Measurements from ENCODE around the gene GPR26. TPM values are rescaled to one million over a fixed set of nuclear protein-coding genes. Genes with fewer than 3 reads are reported as not detected.

Gene GPR26
- total and polyA plus RNA-seq, 2 experiments from 2014 or later = not detected

DNA sequence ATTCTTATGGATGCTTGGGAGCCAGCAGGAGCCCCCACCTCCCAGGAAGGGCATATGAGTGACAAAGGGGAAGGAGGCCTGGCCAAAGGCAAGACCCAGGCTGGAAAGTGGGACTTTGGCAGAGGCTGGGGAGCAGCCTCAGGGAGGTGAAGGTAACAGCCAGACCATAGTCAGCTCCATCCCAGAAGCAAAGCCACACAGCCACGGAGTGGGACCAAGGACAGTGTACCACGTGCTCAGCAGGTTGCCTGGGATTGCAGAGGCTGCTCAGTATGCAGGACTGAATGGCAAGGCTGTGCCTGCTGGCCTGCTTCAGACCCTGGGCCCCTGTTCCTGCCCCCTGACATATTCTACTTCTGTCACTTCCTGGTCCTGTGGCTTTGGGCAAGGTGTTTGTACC is 17.6 kb upstream of the GPR26 start:
- H3K27ac ChIP-seq = no peak overlapping the region
- no peaks in the 10 kb centered on the region for H3K9me3 ChIP-seq (ENCODE audit: low read depth)
- no peak for TF ChIP-seq EZH2 (IDR thresholded peaks at IDR 0.05; ENCODE audit: insufficient read depth, poor library complexity, severe bottlenecking)
- no peak for TF ChIP-seq EZH2phosphoT487 (IDR thresholded peaks at IDR 0.05; ENCODE audit: insufficient read depth, low read depth)
- no peak for DNase-seq
- no peak overlapping the region for H2AFZ ChIP-seq
- H4K20me1 ChIP-seq (ENCODE audit: insufficient read depth) = no peaks in the 10 kb centered on the region
- in situ Hi-C loops (cut with MboI) = no loop called here
- H3K9ac ChIP-seq = no peak overlapping the region
- H3F3A ChIP-seq (ENCODE audit: insufficient read depth) = no peaks in the 10 kb centered on the region
- no peak overlapping the region for H3K4me2 ChIP-seq (ENCODE audit: unreplicated experiment)
- 10 to 19% methylated on average over 2 of the region's 2 CpGs for WGBS, 2 experiments (ENCODE audit: low coverage in 1 of 2, low lambda C conversion rate in 2 of 2, missing lambda C conversion rate in 2 of 2)
- H3K27me3 ChIP-seq (replicated peaks; ENCODE audit: insufficient read depth) = peaks cover 8% of the 10 kb centered on the region; the same call in 1 of the 2 replicates
- H3K79me2 ChIP-seq (ENCODE audit: insufficient read depth) = no peaks in the 10 kb centered on the region
- no peaks in the 10 kb centered on the region for H3K36me3 ChIP-seq (ENCODE audit: low read depth)
- no peak overlapping the region for H3K4me3 ChIP-seq
- H3K4me1 ChIP-seq (ENCODE audit: insufficient read depth) = no peaks in the 10 kb centered on the region
- H3K9me2 ChIP-seq (ENCODE audit: insufficient read depth) = no peaks in the 10 kb centered on the region

DNA sequence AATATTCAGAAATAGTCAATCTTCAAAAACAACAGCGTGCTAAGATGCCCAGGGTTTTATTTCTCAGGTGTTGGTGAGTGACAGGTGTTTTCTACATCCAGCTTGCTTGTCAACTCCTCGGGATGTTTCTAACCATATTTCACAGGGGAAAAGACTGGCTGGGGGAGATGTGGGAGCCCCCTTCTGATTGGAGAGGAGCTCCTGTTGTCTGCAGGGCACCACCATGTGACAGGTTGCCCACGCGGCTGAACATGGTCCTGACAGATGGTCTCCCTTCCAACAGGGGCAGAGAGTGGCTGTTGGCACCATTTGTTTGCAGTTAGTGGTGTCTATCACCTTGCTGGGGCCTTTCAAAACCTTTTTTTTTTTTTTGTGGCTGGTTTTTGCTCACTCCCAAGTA is 16.5 kb upstream of the GPR26 start:
- H3K9me3 ChIP-seq (ENCODE audit: low read depth) = no peaks in the 10 kb centered on the region
- no peak overlapping the region for H3K4me3 ChIP-seq
- no peak for TF ChIP-seq EZH2phosphoT487 (IDR thresholded peaks at IDR 0.05; ENCODE audit: insufficient read depth, low read depth)
- TF ChIP-seq EZH2 (IDR thresholded peaks at IDR 0.05; ENCODE audit: insufficient read depth, poor library complexity, severe bottlenecking) = no peak
- H3K27ac ChIP-seq = no peak overlapping the region
- no peak for DNase-seq
- no peak overlapping the region for H3K4me2 ChIP-seq (ENCODE audit: unreplicated experiment)
- no peaks in the 10 kb centered on the region for H3F3A ChIP-seq (ENCODE audit: insufficient read depth)
- in situ Hi-C loops (cut with MboI) = no loop called here
- no peaks in the 10 kb centered on the region for H3K79me2 ChIP-seq (ENCODE audit: insufficient read depth)
- no peaks in the 10 kb centered on the region for H3K9me2 ChIP-seq (ENCODE audit: insufficient read depth)
- H3K9ac ChIP-seq = no peak overlapping the region
- no peaks in the 10 kb centered on the region for H3K36me3 ChIP-seq (ENCODE audit: low read depth)
- H3K4me1 ChIP-seq (ENCODE audit: insufficient read depth) = no peaks in the 10 kb centered on the region
- H3K27me3 ChIP-seq (replicated peaks; ENCODE audit: insufficient read depth) = peaks cover 8% of the 10 kb centered on the region; the same call in 1 of the 2 replicates
- H2AFZ ChIP-seq = no peak overlapping the region
- 30 to 34% methylated on average over 4 of the region's 4 CpGs for WGBS, 2 experiments (ENCODE audit: low coverage in 1 of 2, low lambda C conversion rate in 2 of 2, missing lambda C conversion rate in 2 of 2)
- H4K20me1 ChIP-seq (ENCODE audit: insufficient read depth) = no peaks in the 10 kb centered on the region

DNA sequence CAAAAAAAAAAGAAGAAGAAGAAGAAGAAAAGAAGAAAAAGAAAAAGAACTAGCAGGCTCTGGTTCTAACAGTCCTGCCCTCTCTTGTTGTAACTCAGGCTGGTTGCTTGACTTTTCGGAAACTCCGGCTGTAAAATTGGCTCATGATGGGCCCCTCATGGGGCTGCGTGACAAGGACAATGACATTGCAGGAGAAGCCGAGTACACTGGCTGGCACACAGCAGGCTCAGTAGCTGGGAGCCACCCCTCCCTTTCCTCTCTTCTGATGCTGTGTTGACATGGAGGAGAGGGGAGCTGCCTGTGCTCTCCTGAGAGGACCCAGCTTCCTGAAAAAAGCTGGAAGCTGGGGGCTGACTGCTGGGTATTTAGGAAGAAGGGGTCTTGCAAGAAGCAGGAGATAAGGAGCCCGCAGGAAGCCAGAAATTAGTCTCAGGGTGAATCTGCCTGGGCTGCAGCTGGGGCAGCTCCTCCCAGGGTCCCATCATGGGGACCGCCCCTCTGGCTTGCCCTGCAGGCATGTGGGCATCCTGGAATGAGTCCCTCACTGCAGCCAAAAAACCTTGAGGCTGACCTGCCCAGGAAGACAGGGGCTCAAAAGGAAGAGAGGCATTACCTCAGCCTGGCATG is 14.6 kb upstream of the GPR26 start:
- 50 to 53% methylated on average over 6 of the region's 6 CpGs for WGBS, 2 experiments (ENCODE audit: low coverage in 1 of 2, low lambda C conversion rate in 2 of 2, missing lambda C conversion rate in 2 of 2)
- H4K20me1 ChIP-seq (ENCODE audit: insufficient read depth) = no peaks in the 10 kb centered on the region
- no peaks in the 10 kb centered on the region for H3K79me2 ChIP-seq (ENCODE audit: insufficient read depth)
- H3K4me3 ChIP-seq = no peak overlapping the region
- no peaks in the 10 kb centered on the region for H3K9me3 ChIP-seq (ENCODE audit: low read depth)
- H3F3A ChIP-seq (ENCODE audit: insufficient read depth) = no peaks in the 10 kb centered on the region
- no peak overlapping the region for H3K9ac ChIP-seq
- no peak overlapping the region for H2AFZ ChIP-seq
- in situ Hi-C loops (cut with MboI) = no loop called here
- DNase-seq = no peak
- no peaks in the 10 kb centered on the region for H3K36me3 ChIP-seq (ENCODE audit: low read depth)
- H3K4me1 ChIP-seq (ENCODE audit: insufficient read depth) = no peaks in the 10 kb centered on the region
- TF ChIP-seq EZH2 (IDR thresholded peaks at IDR 0.05; ENCODE audit: insufficient read depth, poor library complexity, severe bottlenecking) (no peak), EZH2phosphoT487 (IDR thresholded peaks at IDR 0.05; ENCODE audit: insufficient read depth, low read depth) (no peak)
- no peaks in the 10 kb centered on the region for H3K9me2 ChIP-seq (ENCODE audit: insufficient read depth)
- no peak overlapping the region for H3K27ac ChIP-seq
- H3K27me3 ChIP-seq (replicated peaks; ENCODE audit: insufficient read depth) = peaks cover 2% of the 10 kb centered on the region; the same call in 1 of the 2 replicates
- H3K4me2 ChIP-seq (ENCODE audit: unreplicated experiment) = no peak overlapping the region

DNA sequence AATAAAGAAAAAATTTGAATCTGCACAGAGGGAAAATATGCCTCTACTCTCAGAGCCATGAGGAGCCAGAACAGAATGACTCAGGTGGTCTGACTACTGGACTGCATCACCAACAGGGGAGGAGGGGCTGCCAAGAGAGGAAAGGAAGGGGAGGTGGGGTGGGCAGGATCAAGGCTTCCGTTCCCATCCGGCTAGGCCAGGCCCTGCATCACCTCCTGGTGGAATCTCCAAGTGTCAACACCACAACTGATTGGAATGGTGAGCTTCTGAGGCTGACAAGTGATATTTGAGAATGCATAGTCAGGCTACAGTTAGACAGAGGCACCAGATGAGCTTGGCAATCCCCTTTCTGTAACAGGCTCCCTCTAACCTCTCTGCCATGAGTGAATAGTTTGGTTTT is 10.4 kb upstream of the GPR26 start:
- TF ChIP-seq EZH2 (IDR thresholded peaks at IDR 0.05; ENCODE audit: insufficient read depth, poor library complexity, severe bottlenecking) = no peak
- no peak for TF ChIP-seq EZH2phosphoT487 (IDR thresholded peaks at IDR 0.05; ENCODE audit: insufficient read depth, low read depth)
- Histone ChIP-seq H3K9ac (no peak overlapping the region), H3K79me2 (ENCODE audit: insufficient read depth) (no peaks in the 10 kb centered on the region), H3K36me3 (ENCODE audit: low read depth) (no peaks in the 10 kb centered on the region), H4K20me1 (ENCODE audit: insufficient read depth) (no peaks in the 10 kb centered on the region), H2AFZ (no peak overlapping the region), H3K9me3 (ENCODE audit: low read depth) (no peaks in the 10 kb centered on the region), H3K4me2 (ENCODE audit: unreplicated experiment) (no peak overlapping the region), H3K4me3 (no peak overlapping the region), H3K9me2 (ENCODE audit: insufficient read depth) (no peaks in the 10 kb centered on the region), H3K27ac (no peak overlapping the region), H3F3A (ENCODE audit: insufficient read depth) (no peaks in the 10 kb centered on the region), H3K27me3 (replicated peaks; ENCODE audit: insufficient read depth) (no peaks in the 10 kb centered on the region), H3K4me1 (ENCODE audit: insufficient read depth) (no peaks in the 10 kb centered on the region)
- peak; percentile 38 for DNase-seq
- WGBS, 2 experiments (ENCODE audit: low coverage in 1 of 2, low lambda C conversion rate in 2 of 2, missing lambda C conversion rate in 2 of 2) = 38 to 46% methylated on average over 2 of the region's 2 CpGs
- in situ Hi-C loops (cut with MboI) = no loop called here

Measured in GM23248 (cell line).